ENCODE measurements around the gene NAGLU.
"Not testable (repeated sequence)": the region's sequence is repeated elsewhere in the genome, so short reads cannot be mapped to it uniquely, and the experiment has no call there.

The NAGLU gene

DNA sequence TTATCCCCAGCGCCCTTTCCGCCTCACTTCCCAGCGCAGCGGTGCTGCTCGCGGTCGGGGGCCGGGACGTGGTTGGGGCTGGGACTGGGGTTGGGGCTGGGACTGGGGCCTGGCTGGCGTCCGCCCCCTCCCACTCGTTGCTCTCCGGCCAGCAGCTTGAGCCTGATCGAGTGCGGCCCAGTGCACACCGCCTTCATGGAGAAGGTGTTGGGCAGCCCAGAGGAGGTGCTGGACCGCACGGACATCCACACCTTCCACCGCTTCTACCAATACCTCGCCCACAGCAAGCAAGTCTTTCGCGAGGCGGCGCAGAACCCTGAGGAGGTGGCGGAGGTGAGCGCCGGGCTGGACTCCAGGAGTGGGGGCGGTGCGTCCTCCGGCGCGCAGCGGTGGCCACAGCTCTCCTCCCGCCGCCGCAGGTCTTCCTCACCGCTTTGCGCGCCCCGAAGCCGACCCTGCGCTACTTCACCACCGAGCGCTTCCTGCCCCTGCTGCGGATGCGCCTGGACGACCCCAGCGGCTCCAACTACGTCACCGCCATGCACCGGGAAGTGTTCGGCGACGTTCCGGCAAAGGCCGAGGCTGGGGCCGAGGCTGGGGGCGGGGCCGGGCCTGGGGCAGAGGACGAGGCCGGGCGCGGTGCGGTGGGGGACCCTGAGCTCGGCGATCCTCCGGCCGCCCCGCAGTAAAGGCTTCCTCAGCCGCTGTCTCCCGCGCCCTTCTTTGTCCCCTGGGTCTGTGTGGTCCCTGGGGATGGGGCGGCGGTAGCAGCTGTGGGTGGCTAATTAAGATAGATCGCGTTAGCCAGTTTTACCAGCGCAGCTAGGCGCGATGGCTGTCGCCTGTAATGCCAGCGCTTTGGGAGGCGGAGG, 18.4 kb downstream of the NAGLU start:
- peak; percentile 96 for DNase-seq

DNA sequence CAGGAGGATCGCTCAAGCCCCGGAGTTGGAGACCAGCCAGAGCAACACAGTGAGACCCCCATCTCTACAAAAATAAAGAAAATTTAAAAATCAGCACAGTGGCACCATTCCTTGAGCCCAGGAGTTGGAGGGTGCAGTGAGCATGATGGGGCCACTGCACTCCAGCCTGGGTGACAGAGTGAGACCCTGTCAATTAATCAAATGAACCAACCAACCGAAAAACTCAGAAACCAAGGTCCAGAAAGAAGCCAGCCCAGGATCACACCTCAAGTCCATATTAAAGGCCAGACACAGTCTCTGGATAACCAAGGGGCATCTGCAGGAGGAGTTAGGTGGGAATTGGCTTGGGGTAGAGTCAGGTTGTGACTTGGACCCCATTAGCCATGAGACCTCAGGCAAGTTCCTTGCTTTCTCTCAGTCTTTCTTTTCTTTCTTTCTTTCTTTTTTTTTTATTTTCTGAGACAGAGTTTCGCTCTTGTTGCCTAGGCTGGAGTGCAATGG, 19.1 kb downstream of the NAGLU start:
- no peak for DNase-seq
- H3K4me3 ChIP-seq (ENCODE audit: low read depth, low read length) = peak overlapping the region; percentile 83

More for the DNA sequence above, 18.4 kb downstream of the NAGLU start:
- Histone ChIP-seq H3K4me3 (ENCODE audit: low read depth, low read length) (peak overlapping the region; percentile 83), H3K9me3 (ENCODE audit: severe bottlenecking) (no peaks in the 10 kb centered on the region), H3K27me3 (ENCODE audit: insufficient read depth, low read depth, severe bottlenecking) (no peaks in the 10 kb centered on the region), H3K27ac (peak overlapping the region; percentile 91), H3K36me3 (peaks cover 14% of the 10 kb centered on the region)
- TF ChIP-seq CTCF (IDR thresholded peaks at IDR 0.05; ENCODE audit: low read depth, low read length) = 0 out of 2 replicates have a peak, but pooled peaks have one; percentile 14

DNA sequence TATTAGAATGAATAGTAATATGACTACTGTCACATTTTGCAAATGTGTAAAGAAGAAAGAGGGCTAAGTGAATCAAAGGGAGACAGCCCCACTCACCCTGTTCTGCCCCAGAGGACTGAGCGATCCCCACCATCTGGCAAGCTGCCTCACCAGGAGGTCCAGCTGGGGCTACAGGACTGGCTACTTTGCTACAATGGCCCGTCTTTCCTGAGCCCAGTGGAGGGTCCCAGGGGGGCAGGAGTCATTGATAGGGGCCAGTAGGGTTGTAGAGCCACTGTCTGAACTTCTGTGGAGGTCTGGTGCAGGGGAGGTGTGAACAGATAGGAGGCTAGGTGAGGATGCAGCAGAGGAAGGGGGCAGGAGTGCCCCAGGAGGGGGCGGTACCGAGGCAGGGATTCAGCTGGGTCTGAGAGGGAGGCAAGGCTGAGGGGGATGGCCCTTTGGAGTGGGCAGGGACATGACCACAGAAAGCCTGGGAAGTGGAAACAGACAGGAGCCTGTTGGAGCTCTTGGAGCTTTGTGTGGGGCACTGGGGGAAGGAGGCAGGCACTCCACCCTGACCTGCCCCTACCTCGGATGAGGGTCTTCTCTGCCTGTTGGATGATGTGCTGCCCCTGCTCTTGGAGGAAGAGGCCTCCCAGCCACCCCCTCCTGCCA, 20.0 kb downstream of the NAGLU start:
- H3K27me3 ChIP-seq (ENCODE audit: insufficient read depth, low read depth, severe bottlenecking); H3K9me3 ChIP-seq (ENCODE audit: severe bottlenecking); H3K4me3 ChIP-seq (ENCODE audit: low read depth, low read length); H3K27ac ChIP-seq: not testable (repeated sequence)
- peak; percentile 18; the same call in 1 of the 2 replicates for TF ChIP-seq CTCF (IDR thresholded peaks at IDR 0.05; ENCODE audit: low read depth, low read length)
- DNase-seq = peak; percentile 92
- H3K36me3 ChIP-seq = peaks cover 14% of the 10 kb centered on the region

More for the DNA sequence above, 19.1 kb downstream of the NAGLU start:
- no peak for TF ChIP-seq CTCF (IDR thresholded peaks at IDR 0.05; ENCODE audit: low read depth, low read length)
- Histone ChIP-seq H3K36me3 (peaks cover 14% of the 10 kb centered on the region), H3K27ac (peak overlapping the region; percentile 91), H3K9me3 (ENCODE audit: severe bottlenecking) (no peaks in the 10 kb centered on the region), H3K27me3 (ENCODE audit: insufficient read depth, low read depth, severe bottlenecking) (no peaks in the 10 kb centered on the region)

GRCh38 chr17:42559075-42559474, 23.0 kb downstream of the NAGLU start:
- Histone ChIP-seq H3K27ac (no peak overlapping the region; the same call in 1 of the 2 replicates), H3K36me3 (peaks cover 12% of the 10 kb centered on the region), H3K4me3 (ENCODE audit: low read depth, low read length) (no peak overlapping the region), H3K27me3 (ENCODE audit: insufficient read depth, low read depth, severe bottlenecking) (no peaks in the 10 kb centered on the region), H3K9me3 (ENCODE audit: severe bottlenecking) (no peaks in the 10 kb centered on the region)
- TF ChIP-seq CTCF (IDR thresholded peaks at IDR 0.05; ENCODE audit: low read depth, low read length) = no peak
- peak; percentile 57 for DNase-seq

GRCh38 chr17:42560246-42560645, 24.2 kb downstream of the NAGLU start:
- no peak overlapping the region for H3K27ac ChIP-seq
- TF ChIP-seq CTCF (IDR thresholded peaks at IDR 0.05; ENCODE audit: low read depth, low read length) = no peak
- H3K27me3 ChIP-seq (ENCODE audit: insufficient read depth, low read depth, severe bottlenecking) = no peaks in the 10 kb centered on the region
- H3K9me3 ChIP-seq (ENCODE audit: severe bottlenecking) = no peaks in the 10 kb centered on the region
- no peak overlapping the region for H3K4me3 ChIP-seq (ENCODE audit: low read depth, low read length)
- peaks cover 23% of the 10 kb centered on the region for H3K36me3 ChIP-seq
- DNase-seq = no peak
